ENCODE data around the gene GGCX. TPM values are rescaled to one million over a fixed set of nuclear protein-coding genes. Genes with fewer than 3 reads are reported as not detected.
A peak's percentile ranks its signal among the peaks of the same experiment; 100 is the strongest.

Gene GGCX
- total and polyA plus RNA-seq, 2 of the 13 experiments (the other 11 are each of a cell fraction or from before 2014, with no cell fraction given): 72.5 to 103 TPM

- TF ChIP-seq SYNCRIP (IDR thresholded peaks at IDR 0.05; ENCODE audit: insufficient read depth, low read depth, low read length) (no peak), NFKBIZ (CRISPR knock-in tag; IDR thresholded peaks at IDR 0.05) (no peak), SNRNP70 (IDR thresholded peaks at IDR 0.05; ENCODE audit: low read depth, low read length) (no peak), MED8 (CRISPR knock-in tag; IDR thresholded peaks at IDR 0.05; ENCODE audit: insufficient replicate concordance) (no peak), ARNT (IDR thresholded peaks at IDR 0.05) (no peak), KAT7 (CRISPR knock-in tag; IDR thresholded peaks at IDR 0.05; ENCODE audit: borderline replicate concordance) (no peak), ZNF501 (CRISPR knock-in tag; IDR thresholded peaks at IDR 0.05) (peak; percentile 53; the same call in 1 of the 2 replicates), TIGD3 (CRISPR knock-in tag; IDR thresholded peaks at IDR 0.05; ENCODE audit: borderline replicate concordance) (no peak), TOPORS (CRISPR knock-in tag; IDR thresholded peaks at IDR 0.05) (no peak), TRIM22 (IDR thresholded peaks at IDR 0.05) (no peak), ZNF766 (CRISPR knock-in tag; IDR thresholded peaks at IDR 0.05; ENCODE audit: borderline replicate concordance) (no peak), ZFP36L2 (CRISPR knock-in tag; IDR thresholded peaks at IDR 0.05) (no peak), TCF7 (IDR thresholded peaks at IDR 0.05; ENCODE audit: low read depth) (no peak), ZNF512 (CRISPR knock-in tag; IDR thresholded peaks at IDR 0.05) (no peak), FOXP1 (IDR thresholded peaks at IDR 0.05) (no peak), FOXP1 (CRISPR knock-in tag; IDR thresholded peaks at IDR 0.05) (no peak), FOSL1 (CRISPR knock-in tag; IDR thresholded peaks at IDR 0.05; ENCODE audit: borderline replicate concordance) (no peak), ZNF446 (CRISPR knock-in tag; IDR thresholded peaks at IDR 0.05) (no peak), KLF6 (CRISPR knock-in tag; IDR thresholded peaks at IDR 0.05) (0 out of 2 replicates have a peak, but pooled peaks have one; percentile 26), ZNF101 (CRISPR knock-in tag; IDR thresholded peaks at IDR 0.05; ENCODE audit: borderline replicate concordance, low read depth) (no peak)
- TF ChIP-seq, protein P1, sequence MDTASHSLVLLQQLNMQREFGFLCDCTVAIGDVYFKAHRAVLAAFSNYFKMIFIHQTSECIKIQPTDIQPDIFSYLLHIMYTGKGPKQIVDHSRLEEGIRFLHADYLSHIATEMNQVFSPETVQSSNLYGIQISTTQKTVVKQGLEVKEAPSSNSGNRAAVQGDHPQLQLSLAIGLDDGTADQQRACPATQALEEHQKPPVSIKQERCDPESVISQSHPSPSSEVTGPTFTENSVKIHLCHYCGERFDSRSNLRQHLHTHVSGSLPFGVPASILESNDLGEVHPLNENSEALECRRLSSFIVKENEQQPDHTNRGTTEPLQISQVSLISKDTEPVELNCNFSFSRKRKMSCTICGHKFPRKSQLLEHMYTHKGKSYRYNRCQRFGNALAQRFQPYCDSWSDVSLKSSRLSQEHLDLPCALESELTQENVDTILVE (CRISPR knock-in tag; IDR thresholded peaks at IDR 0.05): peak; percentile 15; the same call in 1 of the 2 replicates
- TF ChIP-seq, protein P2, sequence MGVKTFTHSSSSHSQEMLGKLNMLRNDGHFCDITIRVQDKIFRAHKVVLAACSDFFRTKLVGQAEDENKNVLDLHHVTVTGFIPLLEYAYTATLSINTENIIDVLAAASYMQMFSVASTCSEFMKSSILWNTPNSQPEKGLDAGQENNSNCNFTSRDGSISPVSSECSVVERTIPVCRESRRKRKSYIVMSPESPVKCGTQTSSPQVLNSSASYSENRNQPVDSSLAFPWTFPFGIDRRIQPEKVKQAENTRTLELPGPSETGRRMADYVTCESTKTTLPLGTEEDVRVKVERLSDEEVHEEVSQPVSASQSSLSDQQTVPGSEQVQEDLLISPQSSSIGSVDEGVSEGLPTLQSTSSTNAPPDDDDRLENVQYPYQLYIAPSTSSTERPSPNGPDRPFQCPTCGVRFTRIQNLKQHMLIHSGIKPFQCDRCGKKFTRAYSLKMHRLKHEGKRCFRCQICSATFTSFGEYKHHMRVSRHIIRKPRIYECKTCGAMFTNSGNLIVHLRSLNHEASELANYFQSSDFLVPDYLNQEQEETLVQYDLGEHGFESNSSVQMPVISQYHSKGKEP (CRISPR knock-in tag; IDR thresholded peaks at IDR 0.05): no peak
Observed at GRCh38 chr2:85577386-85578242, 16.3 kb upstream of the GGCX start, which contains the start of gene VAMP8 (continued).

Measured in HepG2 (cell line).